GM12878 (cell line): ENCODE results near the gene PRR18. TPM values are rescaled to one million over a fixed set of nuclear protein-coding genes. Genes with fewer than 3 reads are reported as not detected.

Experiments used
- ATAC-seq: fragments of 200-7000 bp; cut with Tn5 transposase; 3 replicates; pipeline ENCODE4 v1.9.1; 2020; ENCODE audit warnings: mild to moderate bottlenecking, moderate library complexity
- BruUV-seq: library from RNA; stranded (reverse); fragments of 400-500 nt; replicated peaks from 2 replicates; lab custom pipeline; 2021; lab: Mats Ljungman, UMichigan
- CTCF ChIA-PET: fragments of 300-600 bp; sonication (Branson Sonifier 250); formaldehyde crosslinking; extraction: SDS; loops from one replicate; lab custom pipeline; 2021; ENCODE audit warnings: inconsistent platforms; lab: Yijun Ruan, JAX
- POLR2A ChIA-PET: fragments of 350-600 bp; formaldehyde crosslinking; extraction: SDS; loops from one replicate; lab custom pipeline; 2021; ENCODE audit warnings: inconsistent platforms; lab: Charles Lee
- RAD21 ChIA-PET: fragments of 300-600 bp; sonication (Branson Sonifier 250); formaldehyde crosslinking; loops from one replicate; lab custom pipeline; 2023; ENCODE audit warnings: antibody characterized with exemption; ENCODE audit not compliant: unreplicated experiment; lab: Charles Lee
- SMC1A ChIA-PET: fragments of 300-600 bp; sonication (Branson Sonifier 250); formaldehyde crosslinking; loops from one replicate; lab custom pipeline; 2023; ENCODE audit not compliant: unreplicated experiment, uncharacterized antibody; lab: Charles Lee
- DNase-seq: peaks from one replicate; pipeline ENCODE4 v3.0.0-alpha.2; 2011; ENCODE audit warnings: low read depth, low spot score
- FAIRE-seq: peaks from 3 replicates; lab custom pipeline; 2011; peaks lifted over from hg19 to GRCh38; lab: Jason Lieb, UNC
- H2AFZ ChIP-seq: 2 replicates; pipeline ENCODE4 v1.6.0; 2011; ENCODE audit warnings: low read depth, low read length, control low read depth; ENCODE audit not compliant: control insufficient read depth
- H3K27ac ChIP-seq: 2 replicates; pipeline ENCODE4 v1.5.1; 2011; ENCODE audit warnings: control low read depth; ENCODE audit not compliant: control insufficient read depth, insufficient read depth
- H3K27me3 ChIP-seq, 2 experiments: replicated peaks in 1 of 2; 2 replicates each; pipeline versions ENCODE4 v1.6.0 to v1.6.1; 2011; ENCODE audit warnings: low read length in 1 of 2; ENCODE audit not compliant: control insufficient read depth in 2 of 2, insufficient read depth in 2 of 2
- H3K36me3 ChIP-seq, 2 experiments: 2 replicates each; pipeline ENCODE4 v1.5.1; 2011; ENCODE audit warnings: low read length in 1 of 2; ENCODE audit not compliant: control insufficient read depth in 2 of 2, insufficient read depth in 2 of 2
- H3K4me1 ChIP-seq: 2 replicates; pipeline ENCODE4 v1.6.1; 2011; ENCODE audit warnings: mild to moderate bottlenecking, low read length, moderate library complexity, mixed read lengths; ENCODE audit not compliant: control insufficient read depth, insufficient read depth
- H3K4me2 ChIP-seq: 2 replicates; pipeline ENCODE4 v1.6.0; 2011; ENCODE audit warnings: control low read depth; ENCODE audit not compliant: control insufficient read depth, insufficient read depth
- H3K4me3 ChIP-seq: fragments of 200-600 bp; sonication (generic); 2 replicates; pipeline ENCODE4 v1.5.1; 2016
- H3K79me2 ChIP-seq: 2 replicates; pipeline ENCODE4 v1.6.0; 2011; ENCODE audit warnings: low read length; ENCODE audit not compliant: control insufficient read depth, insufficient read depth
- H3K9ac ChIP-seq: 2 replicates; pipeline ENCODE4 v1.8.0; 2011; ENCODE audit warnings: low read length, control low read depth, mixed read lengths; ENCODE audit not compliant: control insufficient read depth, insufficient read depth
- H3K9me3 ChIP-seq: replicated peaks from 3 replicates; pipeline ENCODE4 v1.5.1; 2011; ENCODE audit warnings: mild to moderate bottlenecking, low read length; ENCODE audit not compliant: control insufficient read depth, insufficient read depth
- H4K20me1 ChIP-seq: 2 replicates; pipeline ENCODE4 v1.6.0; 2011; ENCODE audit not compliant: control insufficient read depth, insufficient read depth
- ELK1 ChIP-seq: IDR thresholded peaks from 2 replicates; pipeline ENCODE4 v1.6.1; 2012; ENCODE audit warnings: low read depth, low read length, improper control_type of control experiment
- NR2C2 ChIP-seq: IDR thresholded peaks from 2 replicates; pipeline ENCODE4 v1.6.1; 2011; ENCODE audit warnings: borderline replicate concordance, low read depth; ENCODE audit not compliant: control insufficient read depth, insufficient read length
- WGBS: methylation state at CpG from one replicate; pipeline ENCODE4 v1.1.6; 2016; ENCODE audit warnings: low lambda C conversion rate; ENCODE audit not compliant: insufficient replicate concordance, insufficient coverage; ENCODE audit errors: missing lambda C conversion rate; 5-methylcytosine and 5-hydroxymethylcytosine counted together
- in situ Hi-C: fragments of 300-500 bp; cut with MboI; formaldehyde crosslinking; loops from 9 replicates; pipeline ENCODE4 v1.14.3; 2018; ENCODE audit warnings: mixed read lengths
- intact Hi-C: fragments of 100-400 bp; cut with micrococcal nuclease; formaldehyde crosslinking; loops from one replicate; pipeline ENCODE4 v1.14.2; 2022; ENCODE audit not compliant: unreplicated experiment
- polyA plus RNA-seq, 11 experiments: library from polyadenylated mRNA; depleted of rRNA in 4 of 11; unstranded in 6 of 11; stranded (reverse) in 5 of 11; fragments of >200 nt; fragmentation: Nextera tagmentation in 4 of 11; fragmentation: Illumina TruSeq in 1 of 11; extraction: Ambion mirVana in 4 of 11; extraction: Trizol in 1 of 11; gene quantifications; 1 replicate in 1 of 11; 2 replicates in 10 of 11; pipeline versions ENCODE4 v1.2.1 to v1.2.3, GENCODE V29; 2011 to 2016; ENCODE audit warnings: inconsistent platforms in 2 of 11, missing spikeins in 2 of 11, low read depth in 1 of 11
- total RNA-seq, 4 experiments: library from RNA; depleted of rRNA in 3 of 4; stranded (reverse); fragments of >200 nt in 3 of 4; fragmentation: Illumina TruSeq in 1 of 4; extraction: Trizol in 1 of 4; gene quantifications; 2 replicates each; pipeline versions ENCODE4 v1.2.1 to v1.2.3, GENCODE V29; 2013 to 2021
- TF ChIP-seq, protein P1 (sequence below): IDR thresholded peaks from 2 replicates; pipeline ENCODE4 v1.6.1; 2012; ENCODE audit warnings: mild to moderate bottlenecking, low read depth, low read length

The PRR18 gene
- total and polyA plus RNA-seq, 10 of the 15 experiments (the other 5 are each of a cell fraction or from before 2014, with no cell fraction given): 0.13 to 8.2 (median 1.6) TPM

- H3K36me3 ChIP-seq: no peaks in the 10 kb centered on the region
- in situ Hi-C loops: no loop called here
- H3K9ac ChIP-seq: no peak overlapping the region
- no peak for FAIRE-seq
- peaks cover 4% of the 10 kb centered on the region for H3K4me1 ChIP-seq
- ChIA-PET POLR2A (interaction anchor here (0.6 kb wide), 1 partner anchor 18 kb away, joined by 6 read pairs; no protein-coding TSS in a partner anchor), RAD21 (interaction anchor here (0.7 kb wide), 2 partner anchors 27 to 39 kb away, joined by 3 read pairs; no protein-coding TSS in a partner anchor)
- TF ChIP-seq, protein P1, sequence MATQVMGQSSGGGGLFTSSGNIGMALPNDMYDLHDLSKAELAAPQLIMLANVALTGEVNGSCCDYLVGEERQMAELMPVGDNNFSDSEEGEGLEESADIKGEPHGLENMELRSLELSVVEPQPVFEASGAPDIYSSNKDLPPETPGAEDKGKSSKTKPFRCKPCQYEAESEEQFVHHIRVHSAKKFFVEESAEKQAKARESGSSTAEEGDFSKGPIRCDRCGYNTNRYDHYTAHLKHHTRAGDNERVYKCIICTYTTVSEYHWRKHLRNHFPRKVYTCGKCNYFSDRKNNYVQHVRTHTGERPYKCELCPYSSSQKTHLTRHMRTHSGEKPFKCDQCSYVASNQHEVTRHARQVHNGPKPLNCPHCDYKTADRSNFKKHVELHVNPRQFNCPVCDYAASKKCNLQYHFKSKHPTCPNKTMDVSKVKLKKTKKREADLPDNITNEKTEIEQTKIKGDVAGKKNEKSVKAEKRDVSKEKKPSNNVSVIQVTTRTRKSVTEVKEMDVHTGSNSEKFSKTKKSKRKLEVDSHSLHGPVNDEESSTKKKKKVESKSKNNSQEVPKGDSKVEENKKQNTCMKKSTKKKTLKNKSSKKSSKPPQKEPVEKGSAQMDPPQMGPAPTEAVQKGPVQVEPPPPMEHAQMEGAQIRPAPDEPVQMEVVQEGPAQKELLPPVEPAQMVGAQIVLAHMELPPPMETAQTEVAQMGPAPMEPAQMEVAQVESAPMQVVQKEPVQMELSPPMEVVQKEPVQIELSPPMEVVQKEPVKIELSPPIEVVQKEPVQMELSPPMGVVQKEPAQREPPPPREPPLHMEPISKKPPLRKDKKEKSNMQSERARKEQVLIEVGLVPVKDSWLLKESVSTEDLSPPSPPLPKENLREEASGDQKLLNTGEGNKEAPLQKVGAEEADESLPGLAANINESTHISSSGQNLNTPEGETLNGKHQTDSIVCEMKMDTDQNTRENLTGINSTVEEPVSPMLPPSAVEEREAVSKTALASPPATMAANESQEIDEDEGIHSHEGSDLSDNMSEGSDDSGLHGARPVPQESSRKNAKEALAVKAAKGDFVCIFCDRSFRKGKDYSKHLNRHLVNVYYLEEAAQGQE: no peak
- TF ChIP-seq NR2C2 (no peak), ELK1 (no peak)
- TF ChIP-seq, all 136 proteins: peak for 0
- peaks cover 3% of the 10 kb centered on the region; the same call in 2 of the 3 replicates for H3K9me3 ChIP-seq
- DNase-seq: no peak
- ATAC-seq: no peak
- H3K4me2 ChIP-seq: no peak overlapping the region
- H3K4me3 ChIP-seq: no peak overlapping the region
- 44% methylated on average over 1 of the region's 1 CpG for WGBS
- no peak overlapping the region for H3K27ac ChIP-seq
- SMC1A ChIA-PET: interaction anchor here (1.9 to 3.5 kb wide), 2 partner anchors 28 to 44 kb away, joined by 4 to 17 read pairs; no protein-coding TSS in a partner anchor
- H3K27me3 ChIP-seq: no peaks in the 10 kb centered on the region
- CTCF ChIA-PET: interaction anchor here (0.8 kb wide), 1 partner anchor 9 kb away, joined by 3 read pairs; no protein-coding TSS in a partner anchor
- no peak overlapping the region for H2AFZ ChIP-seq
- no TSS peak for BruUV-seq
- H3K79me2 ChIP-seq: no peaks in the 10 kb centered on the region
- H4K20me1 ChIP-seq: no peaks in the 10 kb centered on the region
- intact Hi-C loops: no loop called here
Observed at GRCh38 chr6:166353507-166353906, 45.3 kb upstream of the PRR18 start.
